Stimulated activated naive CD8-positive, alpha-beta T cell treated with anti-CD3 and anti-CD28 coated beads, Interleukin-15, Interleukin-2, amounts not matched to agents 100 ng/mL and 50 ng/mL, for 24 hours (primary cell): ENCODE results near the gene RAB43.
"Not testable (repeated sequence)": the region's sequence is repeated elsewhere in the genome, so short reads cannot be mapped to it uniquely, and the experiment has no call there.

Experiments
- H3K27ac Mint-ChIP-seq: one replicate; pipeline ENCODE4 v1.8.0; 2021; ENCODE audit warnings: mild to moderate bottlenecking, mixed read lengths
- H3K27me3 Mint-ChIP-seq: one replicate; pipeline ENCODE4 v1.8.0; 2021; ENCODE audit warnings: mixed read lengths
- H3K36me3 Mint-ChIP-seq: one replicate; pipeline ENCODE4 v1.8.0; 2021; ENCODE audit warnings: low read depth, mixed read lengths
- H3K4me1 Mint-ChIP-seq: one replicate; pipeline ENCODE4 v1.8.0; 2021; ENCODE audit warnings: low read depth, mixed read lengths
- H3K4me3 Mint-ChIP-seq: one replicate; pipeline ENCODE4 v1.8.0; 2021; ENCODE audit warnings: mild to moderate bottlenecking, mixed read lengths
- H3K9me3 Mint-ChIP-seq: one replicate; pipeline ENCODE4 v1.8.0; 2021; ENCODE audit warnings: mixed read lengths

RAB43 gene

DNA sequence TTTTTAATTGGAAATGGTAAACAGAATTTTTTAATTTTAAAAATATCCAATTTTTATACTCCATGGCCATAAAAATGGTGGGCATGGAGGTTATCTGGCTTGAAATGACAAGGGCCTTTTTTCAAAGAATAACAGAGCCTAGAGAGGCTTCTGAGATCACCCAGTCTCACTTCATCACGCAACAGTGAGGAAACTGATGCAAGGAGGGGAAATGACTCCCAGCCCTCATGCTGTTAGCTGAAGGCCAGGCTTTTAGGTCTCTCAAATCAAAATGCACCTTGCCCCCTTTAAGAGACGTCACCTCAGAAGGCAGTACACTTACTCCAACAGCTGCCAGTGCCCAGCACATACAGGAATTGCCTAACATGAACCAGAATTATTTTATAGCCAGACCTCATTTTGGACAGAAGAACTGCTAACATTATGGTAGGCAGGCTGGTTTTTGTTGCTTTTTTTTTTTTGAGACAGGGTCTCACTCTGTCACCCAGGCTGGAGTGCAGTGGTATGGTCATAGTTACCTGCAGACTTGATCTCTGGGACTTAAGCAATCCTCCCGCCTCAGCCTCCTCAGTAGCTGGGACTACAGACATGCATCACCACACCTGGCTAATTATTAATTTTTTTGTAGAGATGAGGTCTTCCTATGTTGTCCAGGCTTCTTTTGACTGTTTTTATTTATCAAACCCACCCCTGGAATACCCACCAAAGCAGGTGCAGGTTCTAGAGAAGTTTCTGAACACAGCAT lies 9.1 kb downstream of the RAB43 start:
- Mint-ChIP-seq H3K27me3 (no peaks in the 10 kb centered on the region), H3K27ac (peak overlapping the region; percentile 95), H3K36me3 (peaks cover 61% of the 10 kb centered on the region), H3K9me3 (no peaks in the 10 kb centered on the region), H3K4me3 (peak overlapping the region; percentile 53), H3K4me1 (peaks cover 87% of the 10 kb centered on the region)

DNA sequence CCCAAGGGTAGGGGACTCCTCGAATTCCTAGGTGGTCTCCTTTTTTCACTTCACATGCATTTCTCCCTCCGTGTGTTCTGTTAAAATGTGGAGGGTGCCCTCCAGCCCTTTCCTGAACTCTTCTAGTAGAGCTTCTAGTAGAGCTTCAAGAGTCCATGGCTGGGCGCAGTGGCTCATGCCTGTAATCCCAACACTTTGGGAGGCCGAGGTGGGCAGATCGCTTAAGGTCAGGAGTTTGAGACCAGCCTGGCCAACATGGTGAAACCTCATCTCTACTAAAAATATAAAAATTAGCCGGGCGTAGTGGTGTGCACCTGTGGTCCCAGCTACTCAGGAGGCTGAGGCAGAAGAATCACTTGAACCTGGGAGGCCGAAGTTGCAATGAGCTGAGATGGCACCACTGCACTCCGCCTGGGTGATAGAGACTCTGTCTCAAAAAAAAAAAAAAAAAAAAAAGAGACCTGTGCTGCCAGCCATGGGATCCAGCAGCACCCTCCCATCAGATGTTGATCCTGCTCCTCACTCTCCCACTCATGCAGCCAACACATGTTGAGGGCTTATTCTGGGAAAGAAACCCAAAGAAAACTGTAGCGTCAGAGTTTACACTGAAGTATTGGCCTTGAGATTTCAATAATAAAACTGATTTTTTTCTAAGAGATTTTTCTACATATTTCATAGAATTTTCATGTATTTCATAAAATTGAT lies 10.4 kb downstream of the RAB43 start:
- Mint-ChIP-seq H3K27ac (peak overlapping the region; percentile 95), H3K36me3 (peaks cover 57% of the 10 kb centered on the region), H3K4me1 (peaks cover 87% of the 10 kb centered on the region)
- H3K4me3 Mint-ChIP-seq, H3K9me3 Mint-ChIP-seq, H3K27me3 Mint-ChIP-seq: not testable (repeated sequence)

GRCh38 chr3:129107793-129108192 lies 13.8 kb downstream of the RAB43 start:
- no peaks in the 10 kb centered on the region for H3K9me3 Mint-ChIP-seq
- H3K27me3 Mint-ChIP-seq: no peaks in the 10 kb centered on the region
- peaks cover 43% of the 10 kb centered on the region for H3K36me3 Mint-ChIP-seq
- no peak overlapping the region for H3K4me3 Mint-ChIP-seq
- H3K4me1 Mint-ChIP-seq: peaks cover 79% of the 10 kb centered on the region
- H3K27ac Mint-ChIP-seq: peak overlapping the region; percentile 76

DNA sequence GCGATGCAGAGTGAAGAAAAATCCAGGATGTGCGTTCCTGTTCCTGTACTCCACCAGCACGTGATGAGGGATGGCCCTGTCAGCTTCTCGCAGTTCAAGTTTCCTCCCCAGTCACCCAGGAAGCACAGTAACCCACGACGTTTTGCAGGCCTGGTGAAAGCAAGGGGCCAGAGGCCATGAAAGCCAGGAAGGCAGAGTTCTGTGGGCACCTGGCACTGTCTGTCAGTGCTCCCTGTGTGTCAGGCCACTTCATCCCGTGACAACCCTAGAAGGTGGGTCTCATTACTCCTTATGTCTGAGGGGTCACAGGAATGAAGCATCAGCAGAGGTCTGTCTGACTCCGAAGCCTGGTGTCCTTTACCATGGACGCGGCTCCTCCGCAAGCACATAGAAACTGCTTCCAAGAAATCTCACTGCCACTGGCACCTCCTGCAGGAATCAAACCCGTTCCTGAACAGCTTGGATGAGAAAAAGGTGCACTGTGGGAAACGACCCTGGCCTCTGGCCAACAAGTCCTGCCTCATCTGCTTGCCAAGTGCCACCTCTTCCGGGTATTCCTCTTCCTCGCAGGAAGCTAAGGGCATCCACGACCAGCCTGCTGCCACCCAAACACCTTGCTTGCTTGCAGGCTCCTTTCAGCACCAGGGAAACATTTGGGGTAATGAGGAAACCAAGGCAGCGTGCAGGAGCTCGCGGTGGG lies 14.6 kb downstream of the RAB43 start:
- peak overlapping the region; percentile 76 for H3K27ac Mint-ChIP-seq
- H3K9me3 Mint-ChIP-seq: no peaks in the 10 kb centered on the region
- no peak overlapping the region for H3K4me3 Mint-ChIP-seq
- H3K4me1 Mint-ChIP-seq: peaks cover 73% of the 10 kb centered on the region
- H3K36me3 Mint-ChIP-seq: peaks cover 43% of the 10 kb centered on the region
- no peaks in the 10 kb centered on the region for H3K27me3 Mint-ChIP-seq

GRCh38 chr3:129106320-129106719 lies 15.3 kb downstream of the RAB43 start:
- Mint-ChIP-seq H3K27me3 (no peaks in the 10 kb centered on the region), H3K9me3 (no peaks in the 10 kb centered on the region), H3K4me3 (no peak overlapping the region), H3K27ac (peak overlapping the region; percentile 65), H3K4me1 (peaks cover 73% of the 10 kb centered on the region), H3K36me3 (peaks cover 45% of the 10 kb centered on the region)

DNA sequence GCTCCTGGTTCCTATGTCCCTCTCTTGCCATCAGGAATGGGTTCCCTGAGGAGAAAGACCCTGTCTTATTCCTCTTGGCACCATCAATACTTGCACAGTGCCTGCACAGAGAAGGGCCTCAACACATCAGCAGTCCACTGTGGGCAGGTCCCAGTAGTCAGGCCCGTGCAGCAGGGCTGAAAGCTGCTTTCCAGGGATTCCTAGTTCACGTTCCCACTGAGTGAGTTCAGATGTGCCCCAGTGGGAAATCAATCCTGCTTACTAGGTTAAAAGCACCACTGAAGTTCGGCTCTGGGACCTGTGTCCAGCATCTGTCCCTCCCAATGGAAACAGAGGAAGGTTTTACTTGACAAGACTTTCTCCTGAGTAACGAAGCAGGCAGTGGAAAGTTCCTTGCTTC lies 15.7 kb downstream of the RAB43 start:
- peaks cover 72% of the 10 kb centered on the region for H3K4me1 Mint-ChIP-seq
- no peak overlapping the region for H3K27ac Mint-ChIP-seq
- no peaks in the 10 kb centered on the region for H3K27me3 Mint-ChIP-seq
- H3K36me3 Mint-ChIP-seq: peaks cover 45% of the 10 kb centered on the region
- H3K9me3 Mint-ChIP-seq: no peaks in the 10 kb centered on the region
- no peak overlapping the region for H3K4me3 Mint-ChIP-seq

DNA sequence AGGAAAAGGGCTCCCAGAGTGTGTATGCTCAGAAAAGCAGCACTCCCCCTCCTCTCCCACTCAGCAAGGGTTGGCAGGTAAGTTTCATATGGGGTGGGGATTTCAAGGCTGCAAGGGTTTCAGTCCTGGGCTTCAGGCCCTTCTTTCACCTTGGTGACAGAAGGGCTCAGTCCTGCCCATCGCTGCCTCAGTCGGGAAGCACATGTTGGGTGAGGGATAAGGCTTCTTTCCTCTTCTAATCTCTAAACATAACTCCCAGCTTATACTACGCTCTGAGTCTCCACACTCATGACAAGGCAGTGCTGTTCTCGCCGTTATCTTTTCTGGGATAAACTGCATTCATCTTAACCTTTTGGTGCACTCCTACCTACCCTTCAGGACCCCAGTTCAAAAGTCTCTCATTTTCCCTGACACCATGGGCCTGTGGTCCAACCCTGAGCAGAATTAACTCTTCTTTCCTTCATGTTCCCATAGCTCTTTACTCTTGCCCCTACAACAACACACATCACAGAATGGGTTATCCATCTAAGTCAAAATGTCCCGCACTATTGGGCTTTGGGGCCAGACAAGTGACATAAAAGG lies 17.0 kb downstream of the RAB43 start:
- H3K4me1 Mint-ChIP-seq: peaks cover 71% of the 10 kb centered on the region
- H3K9me3 Mint-ChIP-seq: no peaks in the 10 kb centered on the region
- H3K27me3 Mint-ChIP-seq: no peaks in the 10 kb centered on the region
- peak overlapping the region; percentile 64 for H3K27ac Mint-ChIP-seq
- H3K4me3 Mint-ChIP-seq: no peak overlapping the region
- peaks cover 41% of the 10 kb centered on the region for H3K36me3 Mint-ChIP-seq

DNA sequence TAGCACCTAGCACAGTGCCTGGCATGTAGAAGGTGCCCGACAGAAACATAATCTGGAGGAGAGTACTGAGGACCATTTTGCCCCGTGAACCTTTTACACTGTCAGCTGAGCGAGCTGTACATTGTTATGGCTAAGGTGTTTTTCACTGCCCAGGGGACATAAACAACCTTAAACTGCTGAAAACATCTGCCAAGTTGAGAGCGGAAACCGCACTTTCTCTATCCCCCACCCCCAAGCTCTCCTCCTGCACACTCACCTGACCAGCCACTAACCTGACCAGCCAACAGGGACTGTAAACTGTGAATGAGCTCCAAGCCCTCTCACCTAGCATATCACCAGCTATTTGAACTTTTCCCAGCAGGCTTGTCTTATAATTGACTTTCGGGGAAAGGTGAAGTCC lies 17.6 kb downstream of the RAB43 start:
- Mint-ChIP-seq H3K27me3 (no peaks in the 10 kb centered on the region), H3K9me3 (no peaks in the 10 kb centered on the region), H3K4me3 (no peak overlapping the region), H3K36me3 (peaks cover 43% of the 10 kb centered on the region), H3K4me1 (peaks cover 73% of the 10 kb centered on the region), H3K27ac (peak overlapping the region; percentile 64)

GRCh38 chr3:129103296-129103695 lies 18.3 kb downstream of the RAB43 start:
- Mint-ChIP-seq H3K27me3 (no peaks in the 10 kb centered on the region), H3K27ac (no peak overlapping the region), H3K9me3 (no peaks in the 10 kb centered on the region), H3K4me3 (no peak overlapping the region), H3K36me3 (peaks cover 40% of the 10 kb centered on the region), H3K4me1 (peaks cover 69% of the 10 kb centered on the region)

- Mint-ChIP-seq H3K36me3 (peaks cover 44% of the 10 kb centered on the region), H3K4me1 (peaks cover 67% of the 10 kb centered on the region), H3K9me3 (no peaks in the 10 kb centered on the region), H3K4me3 (no peak overlapping the region), H3K27me3 (no peaks in the 10 kb centered on the region), H3K27ac (peak overlapping the region; percentile 68)
Measured at GRCh38 chr3:129101370-129102138, 20.1 kb downstream of the RAB43 start.

DNA sequence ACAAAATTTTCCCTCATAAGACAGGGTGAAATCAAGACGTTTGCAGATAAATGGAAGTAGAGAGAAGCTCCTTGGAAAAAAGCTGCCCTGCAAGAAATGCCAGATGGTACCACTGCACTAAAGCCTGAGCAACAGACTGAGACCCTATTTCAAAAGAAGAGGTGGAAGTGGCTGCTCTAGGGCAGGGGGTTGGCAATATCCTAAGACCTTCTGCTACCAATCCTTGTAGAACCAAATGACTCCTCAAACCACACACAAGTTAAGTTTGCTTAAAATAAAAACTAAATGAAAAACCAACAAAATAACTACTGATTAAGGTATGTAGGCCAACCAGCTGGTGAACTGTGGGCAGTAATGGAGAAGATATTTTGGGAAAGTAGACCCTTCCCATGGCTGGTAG lies 21.3 kb downstream of the RAB43 start:
- Mint-ChIP-seq H3K27ac (peak overlapping the region; percentile 50), H3K9me3 (no peaks in the 10 kb centered on the region), H3K27me3 (no peaks in the 10 kb centered on the region), H3K4me1 (peaks cover 67% of the 10 kb centered on the region), H3K36me3 (peaks cover 48% of the 10 kb centered on the region), H3K4me3 (no peak overlapping the region)

- Mint-ChIP-seq H3K27me3 (no peaks in the 10 kb centered on the region), H3K4me3 (no peak overlapping the region), H3K36me3 (peaks cover 36% of the 10 kb centered on the region), H3K4me1 (peaks cover 32% of the 10 kb centered on the region), H3K9me3 (no peaks in the 10 kb centered on the region), H3K27ac (no peak overlapping the region)
Measured at GRCh38 chr3:129095285-129095684, 26.3 kb downstream of the RAB43 start.

- H3K27me3 Mint-ChIP-seq, H3K4me1 Mint-ChIP-seq, H3K9me3 Mint-ChIP-seq, H3K36me3 Mint-ChIP-seq, H3K4me3 Mint-ChIP-seq, H3K27ac Mint-ChIP-seq: not testable (repeated sequence)
Measured at GRCh38 chr3:129088312-129088711, 33.3 kb downstream of the RAB43 start.

DNA sequence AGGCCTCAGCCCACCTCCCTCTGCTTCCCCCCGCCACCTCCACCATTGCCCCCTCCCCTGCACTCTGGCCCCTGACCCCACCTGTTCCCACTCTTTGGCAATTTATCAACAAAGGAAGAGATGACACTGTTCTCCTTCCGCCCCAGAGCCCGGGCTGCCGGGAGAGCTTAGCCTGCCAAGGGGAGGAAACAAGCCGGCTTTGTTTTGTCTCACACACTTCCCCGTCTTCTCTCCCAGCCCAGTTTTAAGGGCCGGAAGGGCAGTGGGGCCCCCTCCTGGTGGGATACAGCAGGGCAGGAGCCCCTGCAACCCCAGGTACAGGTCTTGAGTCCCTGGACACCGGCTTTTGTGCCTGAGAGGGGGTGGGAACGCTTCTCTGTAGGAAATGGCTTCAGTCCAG lies 33.7 kb downstream of the RAB43 start:
- H3K4me3 Mint-ChIP-seq, H3K27ac Mint-ChIP-seq, H3K4me1 Mint-ChIP-seq, H3K27me3 Mint-ChIP-seq, H3K36me3 Mint-ChIP-seq, H3K9me3 Mint-ChIP-seq: not testable (repeated sequence)
